Hepatocyte (in vitro differentiated cells): Measurements from ENCODE around the gene ADAMTS4. TPM values are rescaled to one million over a fixed set of nuclear protein-coding genes. Genes with fewer than 3 reads are reported as not detected.
A peak's percentile ranks its signal among the peaks of the same experiment; 100 is the strongest.

Experiments
- DNase-seq: peaks from one replicate; pipeline ENCODE4 v3.0.0-alpha.2; 2016; ENCODE audit warnings: low spot score
- H2AFZ ChIP-seq: fragments of 200-600 bp; sonication (generic); 2 replicates; pipeline ENCODE4 v1.6.0; 2016; ENCODE audit warnings: antibody characterized with exemption, mild to moderate bottlenecking
- H3K27ac ChIP-seq: fragments of 200-600 bp; sonication (generic); 2 replicates; pipeline ENCODE4 v1.5.1; 2016; ENCODE audit warnings: mild to moderate bottlenecking
- H3K27me3 ChIP-seq: fragments of 200-600 bp; sonication (generic); 2 replicates; pipeline ENCODE4 v1.6.1; 2016
- H3K36me3 ChIP-seq: fragments of 200-600 bp; sonication (generic); replicated peaks from 2 replicates; pipeline ENCODE4 v1.5.1; 2016; ENCODE audit warnings: low read depth; ENCODE audit not compliant: insufficient read depth
- H3K4me1 ChIP-seq: fragments of 200-600 bp; sonication (generic); 2 replicates; pipeline ENCODE4 v1.5.1; 2016; ENCODE audit warnings: mild to moderate bottlenecking, moderate library complexity; ENCODE audit not compliant: insufficient read depth
- H3K4me2 ChIP-seq: fragments of 200-600 bp; sonication (generic); 2 replicates; pipeline ENCODE4 v1.6.0; 2016
- H3K4me3 ChIP-seq: fragments of 200-600 bp; sonication (generic); 2 replicates; pipeline ENCODE4 v1.5.1; 2016; ENCODE audit warnings: mild to moderate bottlenecking
- H3K79me2 ChIP-seq: fragments of 200-600 bp; sonication (generic); 2 replicates; pipeline ENCODE4 v1.6.0; 2017; ENCODE audit warnings: mild to moderate bottlenecking
- H3K9me2 ChIP-seq: fragments of 200-600 bp; sonication (generic); replicated peaks from 2 replicates; pipeline ENCODE4 v1.6.0; 2017; ENCODE audit warnings: mild to moderate bottlenecking; ENCODE audit not compliant: insufficient read depth
- H3K9me3 ChIP-seq: fragments of 200-600 bp; sonication (generic); 2 replicates; pipeline ENCODE4 v1.5.1; 2016; ENCODE audit warnings: low read depth, mild to moderate bottlenecking
- H4K20me1 ChIP-seq: fragments of 200-600 bp; sonication (generic); 2 replicates; pipeline ENCODE4 v1.6.0; 2016; ENCODE audit warnings: mild to moderate bottlenecking; ENCODE audit not compliant: insufficient read depth, poor library complexity, severe bottlenecking
- EZH2 ChIP-seq: fragments of 200-600 bp; sonication (generic); IDR thresholded peaks from 2 replicates; pipeline ENCODE4 v1.6.1; 2016; ENCODE audit warnings: antibody characterized with exemption, mild to moderate bottlenecking, borderline replicate concordance
- EZH2phosphoT487 ChIP-seq: fragments of 200-600 bp; sonication (generic); IDR thresholded peaks from one replicate; pipeline ENCODE4 v1.6.1; 2018; ENCODE audit warnings: antibody characterized with exemption, mild to moderate bottlenecking, low read depth, moderate library complexity; ENCODE audit not compliant: unreplicated experiment, severe bottlenecking
- WGBS: methylation state at CpG from one replicate; pipeline ENCODE4 v1.1.6; 2016; ENCODE audit warnings: low lambda C conversion rate; ENCODE audit errors: missing lambda C conversion rate; 5-methylcytosine and 5-hydroxymethylcytosine counted together
- polyA plus RNA-seq: library from polyadenylated mRNA; unstranded; fragments of >200 nt; fragmentation: Nextera tagmentation; extraction: Ambion mirVana; gene quantifications from 2 replicates; pipeline ENCODE4 v1.2.1, GENCODE V29; 2016
- total RNA-seq: library from RNA; depleted of rRNA; stranded (reverse); fragments of >200 nt; gene quantifications from 2 replicates; pipeline ENCODE4 v1.2.3, GENCODE V29; 2014
- TF ChIP-seq, protein P1 (sequence below): fragments of 200-600 bp; sonication (generic); IDR thresholded peaks from 2 replicates; pipeline ENCODE4 v1.5.1; 2016; ENCODE audit warnings: antibody characterized with exemption, mild to moderate bottlenecking; ENCODE audit not compliant: poor library complexity

ADAMTS4 gene
- total and polyA plus RNA-seq, 2 experiments from 2014 or later: 2.3 to 6.1 TPM

DNA sequence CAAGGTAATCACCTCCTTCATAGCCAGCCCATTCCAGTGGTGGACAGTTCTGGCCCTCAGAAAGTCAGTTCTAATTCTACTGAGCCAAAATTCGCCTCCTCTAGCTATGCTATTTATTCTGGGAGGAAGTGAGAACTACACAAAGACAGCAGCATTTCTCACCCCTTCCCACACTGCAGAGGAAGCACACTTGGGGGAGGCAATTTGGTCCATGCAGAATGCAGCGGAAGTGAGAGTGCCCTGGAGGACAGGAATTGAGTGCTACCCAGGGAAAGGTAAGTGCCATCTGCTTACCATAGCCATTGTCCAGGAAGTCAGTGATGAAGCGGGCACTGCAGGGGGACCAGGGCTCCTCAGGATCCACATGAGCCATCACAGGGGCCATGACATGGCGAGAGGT lies 3.7 kb downstream of the ADAMTS4 start:
- no peak for DNase-seq
- H3K9me3 ChIP-seq: no peaks in the 10 kb centered on the region
- no peaks in the 10 kb centered on the region for H3K27me3 ChIP-seq
- no peaks in the 10 kb centered on the region for H3K79me2 ChIP-seq
- no peak overlapping the region for H3K4me2 ChIP-seq
- TF ChIP-seq EZH2phosphoT487: no peak
- TF ChIP-seq, protein P1, sequence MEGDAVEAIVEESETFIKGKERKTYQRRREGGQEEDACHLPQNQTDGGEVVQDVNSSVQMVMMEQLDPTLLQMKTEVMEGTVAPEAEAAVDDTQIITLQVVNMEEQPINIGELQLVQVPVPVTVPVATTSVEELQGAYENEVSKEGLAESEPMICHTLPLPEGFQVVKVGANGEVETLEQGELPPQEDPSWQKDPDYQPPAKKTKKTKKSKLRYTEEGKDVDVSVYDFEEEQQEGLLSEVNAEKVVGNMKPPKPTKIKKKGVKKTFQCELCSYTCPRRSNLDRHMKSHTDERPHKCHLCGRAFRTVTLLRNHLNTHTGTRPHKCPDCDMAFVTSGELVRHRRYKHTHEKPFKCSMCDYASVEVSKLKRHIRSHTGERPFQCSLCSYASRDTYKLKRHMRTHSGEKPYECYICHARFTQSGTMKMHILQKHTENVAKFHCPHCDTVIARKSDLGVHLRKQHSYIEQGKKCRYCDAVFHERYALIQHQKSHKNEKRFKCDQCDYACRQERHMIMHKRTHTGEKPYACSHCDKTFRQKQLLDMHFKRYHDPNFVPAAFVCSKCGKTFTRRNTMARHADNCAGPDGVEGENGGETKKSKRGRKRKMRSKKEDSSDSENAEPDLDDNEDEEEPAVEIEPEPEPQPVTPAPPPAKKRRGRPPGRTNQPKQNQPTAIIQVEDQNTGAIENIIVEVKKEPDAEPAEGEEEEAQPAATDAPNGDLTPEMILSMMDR: no peak
- TF ChIP-seq EZH2: no peak
- no peaks in the 10 kb centered on the region for H3K36me3 ChIP-seq
- H3K4me3 ChIP-seq: no peak overlapping the region
- H3K9me2 ChIP-seq: no peaks in the 10 kb centered on the region
- H3K27ac ChIP-seq: no peak overlapping the region
- no peaks in the 10 kb centered on the region for H4K20me1 ChIP-seq
- peaks cover 21% of the 10 kb centered on the region for H3K4me1 ChIP-seq
- no peak overlapping the region for H2AFZ ChIP-seq
- WGBS: 90% methylated on average over 4 of the region's 4 CpGs

DNA sequence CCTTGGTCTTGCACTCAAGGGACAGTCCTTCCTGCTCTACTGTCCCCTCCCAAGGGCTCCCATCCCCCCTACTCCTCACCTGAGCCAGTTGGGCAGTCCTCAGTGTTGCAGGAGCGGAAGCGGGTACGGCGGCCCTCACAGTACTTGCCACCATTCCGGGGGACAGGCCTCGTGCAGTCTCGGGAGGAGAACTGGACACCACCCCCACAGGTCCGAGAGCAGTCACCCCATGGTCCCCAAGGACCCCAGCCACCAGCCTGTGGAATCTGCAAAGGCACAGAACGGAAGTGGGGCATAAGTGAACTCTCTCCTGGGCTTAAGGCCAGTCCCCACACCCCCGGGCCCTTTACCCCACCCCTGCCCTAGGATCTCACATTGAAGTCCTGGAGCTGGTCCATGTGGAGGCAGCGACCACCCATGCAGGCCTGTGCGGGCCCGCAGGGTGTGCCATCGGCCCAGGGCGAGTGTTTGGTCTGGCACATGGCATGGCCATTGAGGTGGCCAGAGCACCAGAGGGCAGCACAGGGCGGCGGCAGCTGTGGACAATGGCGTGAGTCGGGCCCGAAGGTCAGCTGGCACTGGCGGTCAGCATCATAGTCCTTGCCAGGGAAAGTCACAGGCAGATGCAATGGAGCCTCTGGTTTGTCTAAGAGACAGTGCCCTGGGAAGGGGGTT lies 5.2 kb downstream of the ADAMTS4 start:
- no peak for DNase-seq
- no peak overlapping the region for H3K27ac ChIP-seq
- H3K36me3 ChIP-seq: no peaks in the 10 kb centered on the region
- H3K4me2 ChIP-seq: no peak overlapping the region
- TF ChIP-seq EZH2phosphoT487 (no peak), EZH2 (no peak)
- TF ChIP-seq, protein P1: no peak
- H3K9me2 ChIP-seq: no peaks in the 10 kb centered on the region
- H3K4me1 ChIP-seq: peaks cover 14% of the 10 kb centered on the region
- no peaks in the 10 kb centered on the region for H3K79me2 ChIP-seq
- 97% methylated on average over 20 of the region's 21 CpGs for WGBS
- no peak overlapping the region for H3K4me3 ChIP-seq
- H4K20me1 ChIP-seq: no peaks in the 10 kb centered on the region
- no peaks in the 10 kb centered on the region for H3K27me3 ChIP-seq
- H2AFZ ChIP-seq: no peak overlapping the region
- H3K9me3 ChIP-seq: no peaks in the 10 kb centered on the region

DNA sequence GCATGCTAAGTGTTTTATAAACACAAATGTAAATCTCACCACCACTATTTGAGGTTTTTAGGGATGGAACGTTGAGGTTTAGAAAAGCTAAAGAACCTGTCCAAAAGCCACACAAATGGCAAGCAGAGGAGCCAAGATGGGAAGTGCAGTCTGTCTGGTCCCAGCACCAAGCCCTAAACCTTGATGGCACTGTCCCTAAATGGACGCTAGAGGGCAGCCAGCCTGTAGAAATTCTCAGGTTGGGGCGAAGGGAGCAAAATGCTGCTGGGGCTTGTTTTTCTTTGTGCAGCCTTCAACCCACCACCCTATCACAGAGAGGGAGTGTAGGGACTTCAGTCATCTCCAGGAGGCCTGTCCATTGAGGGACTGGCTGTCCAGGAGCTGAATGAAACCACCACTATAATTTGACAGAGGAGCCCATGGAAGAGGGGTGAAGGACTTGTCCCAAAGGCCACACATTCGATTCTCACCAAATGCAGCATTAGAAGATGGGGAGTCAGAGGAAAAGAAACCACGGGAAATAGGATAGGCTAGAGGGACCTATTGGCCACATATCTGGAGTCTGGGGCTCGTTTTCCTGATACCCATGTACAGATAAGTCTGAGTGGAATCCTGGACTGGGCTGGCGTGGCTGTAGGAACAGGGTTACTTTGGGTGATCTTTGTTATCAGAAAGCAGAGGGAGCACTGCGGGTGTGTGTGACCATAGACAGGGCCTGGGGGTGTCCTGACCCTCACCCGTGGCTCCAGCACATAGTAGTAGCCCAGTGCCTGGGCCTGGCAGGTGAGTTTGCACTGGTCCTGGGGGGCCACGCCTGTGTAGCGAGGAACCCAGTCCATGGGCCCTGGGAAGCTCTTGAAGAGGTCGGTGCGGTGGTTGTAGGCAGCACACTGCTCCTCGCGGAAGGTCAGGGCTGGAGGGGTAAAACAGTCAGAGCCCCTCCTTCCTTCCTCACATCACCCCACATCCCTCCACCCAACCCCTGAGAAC lies 6.1 kb downstream of the ADAMTS4 start:
- H3K9me3 ChIP-seq: no peaks in the 10 kb centered on the region
- no peak overlapping the region for H3K27ac ChIP-seq
- no peak overlapping the region for H2AFZ ChIP-seq
- DNase-seq: peak; percentile 85
- whole genome bisulfite sequencing: 58% methylated on average over 15 of the region's 15 CpGs
- no peaks in the 10 kb centered on the region for H3K27me3 ChIP-seq
- H3K9me2 ChIP-seq: no peaks in the 10 kb centered on the region
- TF ChIP-seq, protein P1: peak; percentile 82
- TF ChIP-seq EZH2phosphoT487 (no peak), EZH2 (no peak)
- H3K79me2 ChIP-seq: no peaks in the 10 kb centered on the region
- no peak overlapping the region for H3K4me3 ChIP-seq
- peaks cover 7% of the 10 kb centered on the region for H3K4me1 ChIP-seq
- H4K20me1 ChIP-seq: no peaks in the 10 kb centered on the region
- no peak overlapping the region for H3K4me2 ChIP-seq
- no peaks in the 10 kb centered on the region for H3K36me3 ChIP-seq
